OCI-LY7 (cell line): ENCODE measurements around the gene TOMM5.

ENCODE experiments used
- EZH2phosphoT487 ChIP-seq: fragments of 200-600 bp; sonication (generic); IDR thresholded peaks from 2 replicates; pipeline ENCODE4 v1.6.1; 2018; ENCODE audit warnings: low read depth, borderline replicate concordance, mild to moderate bottlenecking, mixed run types, antibody characterized with exemption, low read length, moderate library complexity, mixed read lengths
- TF ChIP-seq, protein P1 (sequence below): fragments of 200-600 bp; sonication (generic); conservative IDR thresholded peaks from 2 replicates; pipeline ENCODE4 v1.5.1; 2014; ENCODE audit warnings: mild to moderate bottlenecking, antibody characterized with exemption, low read length, moderate library complexity, mixed read lengths

DNA sequence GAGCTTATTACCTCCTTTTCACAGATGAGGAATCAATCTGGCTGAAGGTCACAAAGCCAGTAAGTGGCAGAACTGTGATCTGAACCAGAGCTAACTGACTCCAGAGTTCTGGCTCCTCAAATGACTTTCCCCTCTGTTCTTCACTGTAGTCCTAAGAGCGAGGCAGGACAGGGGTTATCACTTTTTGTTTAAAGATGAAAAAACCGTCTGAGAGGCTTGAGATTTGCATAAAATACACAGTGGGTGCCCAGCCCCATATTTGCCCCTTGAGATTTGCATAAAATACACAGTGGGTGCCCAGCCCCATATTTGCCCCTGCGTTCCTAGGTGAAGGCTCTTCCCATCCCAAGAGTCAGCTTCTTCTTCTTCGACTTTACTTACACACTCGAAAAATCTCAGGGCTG is 16.9 kb downstream of the TOMM5 start:
- TF ChIP-seq, protein P1, sequence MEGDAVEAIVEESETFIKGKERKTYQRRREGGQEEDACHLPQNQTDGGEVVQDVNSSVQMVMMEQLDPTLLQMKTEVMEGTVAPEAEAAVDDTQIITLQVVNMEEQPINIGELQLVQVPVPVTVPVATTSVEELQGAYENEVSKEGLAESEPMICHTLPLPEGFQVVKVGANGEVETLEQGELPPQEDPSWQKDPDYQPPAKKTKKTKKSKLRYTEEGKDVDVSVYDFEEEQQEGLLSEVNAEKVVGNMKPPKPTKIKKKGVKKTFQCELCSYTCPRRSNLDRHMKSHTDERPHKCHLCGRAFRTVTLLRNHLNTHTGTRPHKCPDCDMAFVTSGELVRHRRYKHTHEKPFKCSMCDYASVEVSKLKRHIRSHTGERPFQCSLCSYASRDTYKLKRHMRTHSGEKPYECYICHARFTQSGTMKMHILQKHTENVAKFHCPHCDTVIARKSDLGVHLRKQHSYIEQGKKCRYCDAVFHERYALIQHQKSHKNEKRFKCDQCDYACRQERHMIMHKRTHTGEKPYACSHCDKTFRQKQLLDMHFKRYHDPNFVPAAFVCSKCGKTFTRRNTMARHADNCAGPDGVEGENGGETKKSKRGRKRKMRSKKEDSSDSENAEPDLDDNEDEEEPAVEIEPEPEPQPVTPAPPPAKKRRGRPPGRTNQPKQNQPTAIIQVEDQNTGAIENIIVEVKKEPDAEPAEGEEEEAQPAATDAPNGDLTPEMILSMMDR: no peak
- no peak for TF ChIP-seq EZH2phosphoT487
